ENCODE measurements around the gene PDE8B. TPM values are rescaled to one million over a fixed set of nuclear protein-coding genes. Genes with fewer than 3 reads are reported as not detected.

Gene PDE8B
- total and polyA plus RNA-seq, 12 donors = 0.27 to 5.6 (median 1.4) TPM

GRCh38 chr5:77272206-77272605 lies 61.7 kb downstream of the PDE8B start:
- Histone ChIP-seq H3K27ac (no peak overlapping the region), H3K27me3 (no peaks in the 10 kb centered on the region), H3K4me3 (no peak overlapping the region), H3K9me3 (peaks cover 0 to 12% (median 0%) of the 10 kb centered on the region in 11 donors), H3K4me1 (no peaks in the 10 kb centered on the region), H3K36me3 (no peaks in the 10 kb centered on the region)
- 48 to 60% methylated on average over 1 of the region's 1 CpG for WGBS, 2 donors
- intact Hi-C loops (cut with DNase I) = no loop called here
- ATAC-seq = no peak
- no peak for TF ChIP-seq CTCF (IDR thresholded peaks at IDR 0.05)
- no peak for DNase-seq

GRCh38 chr5:77277759-77278158 lies 67.3 kb downstream of the PDE8B start:
- Histone ChIP-seq H3K4me1 (no peaks in the 10 kb centered on the region), H3K9me3 (no peaks in the 10 kb centered on the region), H3K27ac (no peak overlapping the region), H3K36me3 (no peaks in the 10 kb centered on the region), H3K4me3 (no peak overlapping the region), H3K27me3 (no peaks in the 10 kb centered on the region)
- WGBS, 2 donors = 85 to 88% methylated on average over 4 of the region's 4 CpGs
- intact Hi-C loops (cut with DNase I) = no loop called here
- TF ChIP-seq CTCF (IDR thresholded peaks at IDR 0.05) = no peak
- no peak for DNase-seq
- no peak for ATAC-seq

GRCh38 chr5:77280036-77280435 lies 69.6 kb downstream of the PDE8B start:
- WGBS, 2 donors = 69 to 74% methylated on average over 3 of the region's 3 CpGs
- no peaks in the 10 kb centered on the region for H3K4me1 ChIP-seq
- no peaks in the 10 kb centered on the region for H3K27me3 ChIP-seq
- intact Hi-C loops (cut with DNase I) = no loop called here
- no peak for DNase-seq
- ATAC-seq = no peak
- H3K4me3 ChIP-seq = no peak overlapping the region
- H3K27ac ChIP-seq = no peak overlapping the region
- H3K9me3 ChIP-seq = no peaks in the 10 kb centered on the region
- no peaks in the 10 kb centered on the region for H3K36me3 ChIP-seq
- no peak for TF ChIP-seq CTCF (IDR thresholded peaks at IDR 0.05)

GRCh38 chr5:77281969-77282336 lies 71.5 kb downstream of the PDE8B start:
- intact Hi-C loops (cut with DNase I) = no loop called here
- H3K27ac ChIP-seq = no peak overlapping the region
- no peak for ATAC-seq

More at GRCh38 chr5:77281969-77282336, 71.5 kb downstream of the PDE8B start:
- no peaks in the 10 kb centered on the region for H3K4me1 ChIP-seq
- DNase-seq = no peak
- no peaks in the 10 kb centered on the region for H3K27me3 ChIP-seq
- no peaks in the 10 kb centered on the region for H3K9me3 ChIP-seq
- no peak for TF ChIP-seq CTCF (IDR thresholded peaks at IDR 0.05)
- 69 to 77% methylated on average over 3 of the region's 3 CpGs for WGBS, 2 donors
- H3K36me3 ChIP-seq = no peaks in the 10 kb centered on the region
- no peak overlapping the region for H3K4me3 ChIP-seq

Data from heart right ventricle (tissue), 16 donors.